ENCODE data around the gene POU6F2.

Gene POU6F2

GRCh38 chr7:38953227-38953626, 24.5 kb upstream of the POU6F2 start:
- no peak for TF ChIP-seq CTCF (IDR thresholded peaks at IDR 0.05; ENCODE audit: low read depth, low read length)

GRCh38 chr7:38953971-38954370, 23.7 kb upstream of the POU6F2 start:
- no peak overlapping the region for H3K4me3 ChIP-seq (ENCODE audit: low read depth, low read length)
- no peak for TF ChIP-seq CTCF (IDR thresholded peaks at IDR 0.05; ENCODE audit: low read depth, low read length)

More at GRCh38 chr7:38953227-38953626, 24.5 kb upstream of the POU6F2 start:
- H3K4me3 ChIP-seq (ENCODE audit: low read depth, low read length), result no peak overlapping the region

- TF ChIP-seq CTCF (IDR thresholded peaks at IDR 0.05; ENCODE audit: low read depth, low read length), result no peak
- H3K4me3 ChIP-seq (ENCODE audit: low read depth, low read length), result no peak overlapping the region
These were observed 21.8 kb upstream of the POU6F2 start for GRCh38 chr7:38955892-38956291.

- TF ChIP-seq CTCF (IDR thresholded peaks at IDR 0.05; ENCODE audit: low read depth, low read length), result no peak
- no peak overlapping the region for H3K4me3 ChIP-seq (ENCODE audit: low read depth, low read length)
These were observed 15.7 kb upstream of the POU6F2 start for GRCh38 chr7:38962028-38962427.

- H3K4me3 ChIP-seq (ENCODE audit: low read depth, low read length), result no peak overlapping the region
These were observed 12.8 kb upstream of the POU6F2 start for GRCh38 chr7:38964921-38965320.

GRCh38 chr7:38973760-38974159, 3.9 kb upstream of the POU6F2 start:
- H3K4me3 ChIP-seq (ENCODE audit: low read depth, low read length), result no peak overlapping the region
- no peak for TF ChIP-seq CTCF (IDR thresholded peaks at IDR 0.05; ENCODE audit: low read depth, low read length)

More at GRCh38 chr7:38964921-38965320, 12.8 kb upstream of the POU6F2 start:
- no peak for TF ChIP-seq CTCF (IDR thresholded peaks at IDR 0.05; ENCODE audit: low read depth, low read length)

- no peak overlapping the region for H3K4me3 ChIP-seq (ENCODE audit: low read depth, low read length)
- TF ChIP-seq CTCF (IDR thresholded peaks at IDR 0.05; ENCODE audit: low read depth, low read length), result no peak
These were observed 1.7 kb upstream of the POU6F2 start for GRCh38 chr7:38975944-38976392.

Data from WI38 (cell line).